ENCODE results near the gene CNIH4. TPM values are rescaled to one million over a fixed set of nuclear protein-coding genes. Genes with fewer than 3 reads are reported as not detected.
A peak's percentile ranks its signal among the peaks of the same experiment; 100 is the strongest.

The CNIH4 gene
- total RNA-seq, 1 donor = 36.2 TPM

- Histone ChIP-seq H3K4me1 (ENCODE audit: insufficient read depth, low read length) (no peaks in the 10 kb centered on the region), H2AFZ (ENCODE audit: low read length) (no peak overlapping the region), H3K36me3 (ENCODE audit: insufficient read depth, low read length) (peaks cover 27% of the 10 kb centered on the region), H3K4me2 (ENCODE audit: insufficient read depth, low read length) (no peak overlapping the region), H3K79me2 (ENCODE audit: insufficient read depth, low read length) (peaks cover 31% of the 10 kb centered on the region), H3K27me3 (ENCODE audit: insufficient read depth, low read length) (no peaks in the 10 kb centered on the region), H4K20me1 (ENCODE audit: insufficient read depth, low read length) (no peaks in the 10 kb centered on the region), H3K4me3 (ENCODE audit: insufficient read depth, low read length) (no peak overlapping the region), H3K27ac (ENCODE audit: low read depth, low read length) (no peak overlapping the region), H3K9me3 (ENCODE audit: low read depth, low read length) (no peaks in the 10 kb centered on the region)
- no peak for TF ChIP-seq CTCF (IDR thresholded peaks at IDR 0.05; ENCODE audit: extremely low read depth, low read depth, low read length)
- DNase-seq (ENCODE audit: insufficient read length, low spot score, missing footprints) = peak; percentile 18
Measured at GRCh38 chr1:224317383-224318045, 39.2 kb upstream of the CNIH4 start.

- Histone ChIP-seq H4K20me1 (ENCODE audit: insufficient read depth, low read length) (peaks cover 2% of the 10 kb centered on the region), H3K36me3 (ENCODE audit: insufficient read depth, low read length) (peaks cover 13% of the 10 kb centered on the region), H3K4me3 (ENCODE audit: insufficient read depth, low read length) (no peak overlapping the region), H3K27me3 (ENCODE audit: insufficient read depth, low read length) (no peaks in the 10 kb centered on the region), H3K9me3 (ENCODE audit: low read depth, low read length) (no peaks in the 10 kb centered on the region), H3K4me1 (ENCODE audit: insufficient read depth, low read length) (no peaks in the 10 kb centered on the region), H3K4me2 (ENCODE audit: insufficient read depth, low read length) (no peak overlapping the region), H2AFZ (ENCODE audit: low read length) (no peak overlapping the region), H3K79me2 (ENCODE audit: insufficient read depth, low read length) (peaks cover 61% of the 10 kb centered on the region), H3K27ac (ENCODE audit: low read depth, low read length) (no peak overlapping the region)
- TF ChIP-seq CTCF (IDR thresholded peaks at IDR 0.05; ENCODE audit: extremely low read depth, low read depth, low read length) = no peak
- no peak for DNase-seq (ENCODE audit: insufficient read length, low spot score, missing footprints)
Measured at GRCh38 chr1:224321706-224322105, 35.0 kb upstream of the CNIH4 start.

DNA sequence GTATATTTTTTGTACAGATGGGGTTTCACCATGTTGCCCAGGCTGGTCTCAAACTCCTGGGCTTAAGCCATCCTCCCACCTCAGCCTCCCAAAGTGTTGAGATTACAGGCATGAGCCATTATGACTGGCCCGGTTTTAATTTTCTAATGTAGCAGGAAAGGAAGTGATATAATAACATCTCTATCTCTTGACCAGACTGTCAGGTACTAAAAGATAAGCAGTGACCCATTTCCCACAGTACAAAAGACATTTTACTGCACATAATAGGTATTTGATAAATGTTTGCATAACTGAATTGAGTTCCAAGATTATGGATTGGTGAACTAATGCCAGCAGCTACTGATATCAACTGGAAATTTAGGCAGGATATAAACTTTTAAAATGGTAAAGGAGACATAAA is 30.7 kb upstream of the CNIH4 start:
- no peak for DNase-seq (ENCODE audit: insufficient read length, low spot score, missing footprints)
- H3K4me1 ChIP-seq (ENCODE audit: insufficient read depth, low read length) = peaks cover 15% of the 10 kb centered on the region
- no peaks in the 10 kb centered on the region for H3K9me3 ChIP-seq (ENCODE audit: low read depth, low read length)
- H3K27ac ChIP-seq (ENCODE audit: low read depth, low read length) = no peak overlapping the region
- H3K79me2 ChIP-seq (ENCODE audit: insufficient read depth, low read length) = peaks cover 80% of the 10 kb centered on the region
- peaks cover 7% of the 10 kb centered on the region for H3K36me3 ChIP-seq (ENCODE audit: insufficient read depth, low read length)
- peaks cover 2% of the 10 kb centered on the region for H4K20me1 ChIP-seq (ENCODE audit: insufficient read depth, low read length)
- no peak for TF ChIP-seq CTCF (IDR thresholded peaks at IDR 0.05; ENCODE audit: extremely low read depth, low read depth, low read length)
- H3K4me2 ChIP-seq (ENCODE audit: insufficient read depth, low read length) = no peak overlapping the region
- no peak overlapping the region for H2AFZ ChIP-seq (ENCODE audit: low read length)
- H3K27me3 ChIP-seq (ENCODE audit: insufficient read depth, low read length) = no peaks in the 10 kb centered on the region
- no peak overlapping the region for H3K4me3 ChIP-seq (ENCODE audit: insufficient read depth, low read length)

GRCh38 chr1:224328644-224329043 is 28.0 kb upstream of the CNIH4 start:
- Histone ChIP-seq H3K4me3 (ENCODE audit: insufficient read depth, low read length) (no peak overlapping the region), H3K4me2 (ENCODE audit: insufficient read depth, low read length) (peak overlapping the region; percentile 93), H3K27me3 (ENCODE audit: insufficient read depth, low read length) (no peaks in the 10 kb centered on the region), H2AFZ (ENCODE audit: low read length) (no peak overlapping the region), H3K9me3 (ENCODE audit: low read depth, low read length) (no peaks in the 10 kb centered on the region), H4K20me1 (ENCODE audit: insufficient read depth, low read length) (peaks cover 2% of the 10 kb centered on the region), H3K79me2 (ENCODE audit: insufficient read depth, low read length) (peaks cover 57% of the 10 kb centered on the region), H3K4me1 (ENCODE audit: insufficient read depth, low read length) (peaks cover 20% of the 10 kb centered on the region), H3K36me3 (ENCODE audit: insufficient read depth, low read length) (peaks cover 4% of the 10 kb centered on the region), H3K27ac (ENCODE audit: low read depth, low read length) (no peak overlapping the region)
- no peak for TF ChIP-seq CTCF (IDR thresholded peaks at IDR 0.05; ENCODE audit: extremely low read depth, low read depth, low read length)
- DNase-seq (ENCODE audit: insufficient read length, low spot score, missing footprints) = peak; percentile 8
